Endothelial cell of umbilical vein (primary cell): Measurements from ENCODE around the gene TSKU. TPM values are rescaled to one million over a fixed set of nuclear protein-coding genes. Genes with fewer than 3 reads are reported as not detected.

Experiments used
- BruUV-seq: library from RNA; stranded (reverse); fragments of 400-500 nt; replicated peaks from 2 replicates; lab custom pipeline; 2021; lab: Mats Ljungman, UMichigan
- CTCF ChIA-PET: fragments of 300-600, 350-600 bp; sonication (Branson Sonifier 250); formaldehyde crosslinking; loops from one replicate; lab custom pipeline; 2021; ENCODE audit warnings: antibody characterized with exemption, inconsistent platforms; lab: Charles Lee
- POLR2A ChIA-PET: fragments of 300-600, 350-600 bp; sonication (Branson Sonifier 250); formaldehyde crosslinking; loops from one replicate; lab custom pipeline; 2021; ENCODE audit warnings: antibody characterized with exemption, inconsistent platforms; lab: Charles Lee
- DNase-seq: peaks from one replicate; pipeline ENCODE4 v3.0.0-alpha.2; 2011; ENCODE audit warnings: low read depth, low spot score
- FAIRE-seq: peaks from 2 replicates; lab custom pipeline; 2011; peaks lifted over from hg19 to GRCh38; lab: Jason Lieb, UNC
- H2AFZ ChIP-seq: 2 replicates; pipeline ENCODE4 v1.6.0; 2012; ENCODE audit warnings: low read depth, low read length, control low read depth, inconsistent platforms
- H3K27ac ChIP-seq: 2 replicates; pipeline ENCODE4 v1.5.1; 2011; ENCODE audit warnings: low read depth, mild to moderate bottlenecking, control low read depth, low read length, moderate library complexity; ENCODE audit not compliant: insufficient read depth
- H3K27me3 ChIP-seq, 2 experiments: 2 replicates each; pipeline versions ENCODE4 v1.6.0 to v1.6.1; 2011; ENCODE audit warnings: low read length in 2 of 2, mixed read lengths in 1 of 2; ENCODE audit not compliant: control insufficient read depth in 2 of 2, insufficient read depth in 2 of 2
- H3K36me3 ChIP-seq, 2 experiments: 2 replicates in 1 of 2; 3 replicates in 1 of 2; pipeline ENCODE4 v1.5.1; 2011; ENCODE audit warnings: low read length in 2 of 2, mild to moderate bottlenecking in 1 of 2, moderate library complexity in 1 of 2; ENCODE audit not compliant: control insufficient read depth in 2 of 2, insufficient read depth in 2 of 2; ENCODE audit errors: extremely low read depth in 1 of 2
- H3K4me1 ChIP-seq: 3 replicates; pipeline ENCODE4 v1.5.1; 2011; ENCODE audit warnings: mild to moderate bottlenecking, low read length; ENCODE audit not compliant: control insufficient read depth, insufficient read depth; ENCODE audit errors: extremely low read depth
- H3K4me2 ChIP-seq: 2 replicates; pipeline ENCODE4 v1.6.1; 2011; ENCODE audit warnings: low read length, control low read depth, mixed read lengths; ENCODE audit not compliant: insufficient read depth
- H3K4me3 ChIP-seq, 3 experiments: fragments of 200-600 bp in 1 of 3; sonication (generic), shearing (Covaris generic) in 1 of 3; replicated peaks in 1 of 3; 2 replicates each; pipeline ENCODE4 v1.5.1; 2011 to 2016; ENCODE audit warnings: control low read depth in 3 of 3, low read length in 3 of 3, mild to moderate bottlenecking in 2 of 3, inconsistent platforms in 1 of 3, low read depth in 1 of 3, moderate library complexity in 1 of 3; ENCODE audit not compliant: insufficient read depth in 1 of 3
- H3K79me2 ChIP-seq: 2 replicates; pipeline ENCODE4 v1.6.0; 2012; ENCODE audit warnings: low read length, inconsistent platforms; ENCODE audit not compliant: control insufficient read depth, insufficient read depth
- H3K9ac ChIP-seq: replicated peaks from 2 replicates; pipeline ENCODE3; 2011; ENCODE audit warnings: low read length, control low read depth; ENCODE audit not compliant: insufficient read depth; ENCODE audit errors: extremely low read depth
- H3K9me1 ChIP-seq: replicated peaks from 3 replicates; pipeline ENCODE4 v1.6.0; 2011; ENCODE audit warnings: mild to moderate bottlenecking, low read length; ENCODE audit not compliant: control insufficient read depth, insufficient read depth; ENCODE audit errors: extremely low read depth
- H3K9me3 ChIP-seq: replicated peaks from 2 replicates; pipeline ENCODE4 v1.5.1; 2012; ENCODE audit warnings: low read length, inconsistent platforms; ENCODE audit not compliant: control insufficient read depth, insufficient read depth
- H4K20me1 ChIP-seq: replicated peaks from 2 replicates; pipeline ENCODE3; 2011; ENCODE audit warnings: mild to moderate bottlenecking, low read length; ENCODE audit not compliant: control insufficient read depth, insufficient read depth; ENCODE audit errors: extremely low read depth
- EZH2 ChIP-seq: IDR thresholded peaks from 2 replicates; pipeline ENCODE4 v1.6.1; 2012; ENCODE audit warnings: borderline replicate concordance, low read depth, mild to moderate bottlenecking, moderate library complexity, low read length, inconsistent platforms; ENCODE audit not compliant: severe bottlenecking
- FOS ChIP-seq: IDR thresholded peaks from 2 replicates; pipeline ENCODE4 v1.6.1; 2011; ENCODE audit warnings: mild to moderate bottlenecking, low read length, moderate library complexity, borderline replicate concordance; ENCODE audit not compliant: insufficient read depth
- GATA2 ChIP-seq: IDR thresholded peaks from 2 replicates; pipeline ENCODE4 v1.7.0; 2011; ENCODE audit warnings: low read depth, mild to moderate bottlenecking, moderate library complexity, mixed read lengths, low read length; ENCODE audit not compliant: insufficient read length, insufficient read depth
- JUN ChIP-seq: IDR thresholded peaks from 2 replicates; pipeline ENCODE4 v1.6.1; 2011; ENCODE audit warnings: borderline replicate concordance, low read depth; ENCODE audit not compliant: insufficient read length, insufficient read depth
- MYC ChIP-seq: IDR thresholded peaks from one replicate; pipeline ENCODE4 v1.6.1; 2011; ENCODE audit warnings: mild to moderate bottlenecking, low read depth, low read length
- POLR2A ChIP-seq: IDR thresholded peaks from 2 replicates; pipeline ENCODE4 v1.6.1; 2012; ENCODE audit warnings: low read depth, mild to moderate bottlenecking, control low read depth, low read length
- POLR2AphosphoS5 ChIP-seq: IDR thresholded peaks from 2 replicates; pipeline ENCODE4 v1.6.1; 2012; ENCODE audit warnings: low read depth, mild to moderate bottlenecking, control low read depth, low read length, moderate library complexity; ENCODE audit not compliant: insufficient read depth
- dilution Hi-C: fragments of 300-500 bp; cut with MboI; formaldehyde crosslinking; loops from one replicate; pipeline ENCODE4 v1.15.0; 2019; ENCODE audit warnings: low sequenced_read_pairs; ENCODE audit not compliant: extremely low pct_ligation_motif_present
- intact Hi-C: fragments of 100-400 bp; cut with micrococcal nuclease; formaldehyde crosslinking; loops from one replicate; pipeline ENCODE4 v1.10.0; 2022
- polyA plus RNA-seq, 4 experiments: library from polyadenylated mRNA; depleted of rRNA in 3 of 4; stranded (reverse) in 3 of 4; unstranded in 1 of 4; fragments of >200 nt; gene quantifications; 2 replicates each; pipeline versions ENCODE4 v1.2.1 to v1.2.3, GENCODE V29; 2011 to 2012; ENCODE audit warnings: missing spikeins in 1 of 4
- total RNA-seq: library from RNA; stranded (reverse); gene quantifications from 2 replicates; pipeline ENCODE4 v1.2.3, GENCODE V29; 2021
- TF ChIP-seq, protein P1 (sequence below), 2 donors: IDR thresholded peaks; 1 replicate in 1 of 2; 2 replicates in 1 of 2; pipeline ENCODE4 v1.5.1; 2011; ENCODE audit warnings: low read length in 2 of 2, mild to moderate bottlenecking in 2 of 2, moderate library complexity in 2 of 2, control low read depth in 1 of 2, inconsistent platforms in 1 of 2, low read depth in 1 of 2; ENCODE audit not compliant: insufficient read depth in 1 of 2; ENCODE audit errors: extremely low read depth in 1 of 2
- TF ChIP-seq, protein P2 (sequence below): IDR thresholded peaks from 2 replicates; pipeline ENCODE4 v1.6.1; 2011; ENCODE audit not compliant: insufficient read depth, insufficient read length

The TSKU gene
- total and polyA plus RNA-seq, 2 donors (not counting 3 experiments of a cell fraction or from before 2014, with no cell fraction given): 16.2 to 21.2 TPM

DNA sequence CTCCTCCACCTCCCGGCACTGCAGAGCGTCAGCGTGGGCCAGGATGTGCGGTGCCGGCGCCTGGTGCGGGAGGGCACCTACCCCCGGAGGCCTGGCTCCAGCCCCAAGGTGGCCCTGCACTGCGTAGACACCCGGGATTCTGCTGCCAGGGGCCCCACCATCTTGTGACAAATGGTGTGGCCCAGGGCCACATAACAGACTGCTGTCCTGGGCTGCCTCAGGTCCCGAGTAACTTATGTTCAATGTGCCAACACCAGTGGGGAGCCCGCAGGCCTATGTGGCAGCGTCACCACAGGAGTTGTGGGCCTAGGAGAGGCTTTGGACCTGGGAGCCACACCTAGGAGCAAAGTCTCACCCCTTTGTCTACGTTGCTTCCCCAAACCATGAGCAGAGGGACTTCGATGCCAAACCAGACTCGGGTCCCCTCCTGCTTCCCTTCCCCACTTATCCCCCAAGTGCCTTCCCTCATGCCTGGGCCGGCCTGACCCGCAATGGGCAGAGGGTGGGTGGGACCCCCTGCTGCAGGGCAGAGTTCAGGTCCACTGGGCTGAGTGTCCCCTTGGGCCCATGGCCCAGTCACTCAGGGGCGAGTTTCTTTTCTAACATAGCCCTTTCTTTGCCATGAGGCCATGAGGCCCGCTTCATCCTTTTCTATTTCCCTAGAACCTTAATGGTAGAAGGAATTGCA, 13.5 kb downstream of the TSKU start:
- DNase-seq (no peak), FAIRE-seq (no peak)
- Histone ChIP-seq H3K4me2 (no peak overlapping the region), H3K4me3 (no peak overlapping the region), H3K9me1 (no peaks in the 10 kb centered on the region), H3K27me3 (no peaks in the 10 kb centered on the region), H3K9me3 (no peaks in the 10 kb centered on the region), H4K20me1 (no peaks in the 10 kb centered on the region), H3K27ac (no peak overlapping the region), H3K9ac (no peak overlapping the region), H2AFZ (no peak overlapping the region), H3K79me2 (peaks cover 5% of the 10 kb centered on the region), H3K36me3 (peaks cover 0 to 8% of the 10 kb centered on the region in 2 experiments), H3K4me1 (peaks cover 7% of the 10 kb centered on the region)
- POLR2A ChIA-PET: no interaction called here
- intact Hi-C loops: no loop called here
- no peak for TF ChIP-seq JUN
- no peak for TF ChIP-seq MYC
- TF ChIP-seq GATA2: no peak
- TF ChIP-seq, protein P1, sequence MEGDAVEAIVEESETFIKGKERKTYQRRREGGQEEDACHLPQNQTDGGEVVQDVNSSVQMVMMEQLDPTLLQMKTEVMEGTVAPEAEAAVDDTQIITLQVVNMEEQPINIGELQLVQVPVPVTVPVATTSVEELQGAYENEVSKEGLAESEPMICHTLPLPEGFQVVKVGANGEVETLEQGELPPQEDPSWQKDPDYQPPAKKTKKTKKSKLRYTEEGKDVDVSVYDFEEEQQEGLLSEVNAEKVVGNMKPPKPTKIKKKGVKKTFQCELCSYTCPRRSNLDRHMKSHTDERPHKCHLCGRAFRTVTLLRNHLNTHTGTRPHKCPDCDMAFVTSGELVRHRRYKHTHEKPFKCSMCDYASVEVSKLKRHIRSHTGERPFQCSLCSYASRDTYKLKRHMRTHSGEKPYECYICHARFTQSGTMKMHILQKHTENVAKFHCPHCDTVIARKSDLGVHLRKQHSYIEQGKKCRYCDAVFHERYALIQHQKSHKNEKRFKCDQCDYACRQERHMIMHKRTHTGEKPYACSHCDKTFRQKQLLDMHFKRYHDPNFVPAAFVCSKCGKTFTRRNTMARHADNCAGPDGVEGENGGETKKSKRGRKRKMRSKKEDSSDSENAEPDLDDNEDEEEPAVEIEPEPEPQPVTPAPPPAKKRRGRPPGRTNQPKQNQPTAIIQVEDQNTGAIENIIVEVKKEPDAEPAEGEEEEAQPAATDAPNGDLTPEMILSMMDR (IDR thresholded peaks at IDR 0.05; ENCODE audit: extremely low read depth in 1 of 2, insufficient read depth in 1 of 2, low read depth in 1 of 2, low read length in 2 of 2): no peak
- no peak for TF ChIP-seq POLR2A
- TF ChIP-seq FOS: no peak
- TF ChIP-seq POLR2AphosphoS5: no peak
- TF ChIP-seq, protein P2, sequence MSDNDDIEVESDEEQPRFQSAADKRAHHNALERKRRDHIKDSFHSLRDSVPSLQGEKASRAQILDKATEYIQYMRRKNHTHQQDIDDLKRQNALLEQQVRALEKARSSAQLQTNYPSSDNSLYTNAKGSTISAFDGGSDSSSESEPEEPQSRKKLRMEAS: no peak
- no peak for TF ChIP-seq EZH2
- CTCF ChIA-PET: interaction anchor here (1.2 to 7.1 kb wide), 5 partner anchors 14 to 123 kb away, joined by 3 to 287 read pairs (median 6); partner anchors contain the start of gene TSKU
- BruUV-seq: no TSS peak
- dilution Hi-C loops: no loop called here
